Stimulated activated CD8-positive, alpha-beta memory T cell treated with anti-CD3 and anti-CD28 coated beads, Interleukin-12 subunit alpha, Interleukin-12 subunit beta, amount 100 ng/mL, for 24 hours (primary cell): ENCODE measurements around the gene PCSK5.
"Not testable (repeated sequence)": the region's sequence is repeated elsewhere in the genome, so short reads cannot be mapped to it uniquely, and the experiment has no call there.

Experiments
- DNase-seq: peaks from one replicate; pipeline ENCODE4 v3.0.0-alpha.2; 2020; ENCODE audit errors: extremely low read depth

The PCSK5 gene

GRCh38 chr9:76310991-76311390 lies 420.5 kb downstream of the PCSK5 start:
- DNase-seq = no peak

GRCh38 chr9:76311537-76311936 lies 421.1 kb downstream of the PCSK5 start:
- DNase-seq = no peak

- no peak for DNase-seq
Observed at GRCh38 chr9:76313771-76314170, 423.3 kb downstream of the PCSK5 start.

GRCh38 chr9:76314321-76314720 lies 423.8 kb downstream of the PCSK5 start:
- no peak for DNase-seq

GRCh38 chr9:76316069-76316468 lies 425.6 kb downstream of the PCSK5 start:
- no peak for DNase-seq

GRCh38 chr9:76319466-76319865 lies 429.0 kb downstream of the PCSK5 start:
- DNase-seq = not testable (repeated sequence)

GRCh38 chr9:76321195-76321828 lies 430.8 kb downstream of the PCSK5 start:
- DNase-seq = no peak

- no peak for DNase-seq
Observed at GRCh38 chr9:76322810-76323209, 432.3 kb downstream of the PCSK5 start.

- DNase-seq = no peak
Observed at GRCh38 chr9:76323490-76323889, 433.0 kb downstream of the PCSK5 start.

GRCh38 chr9:76324030-76324429 lies 433.6 kb downstream of the PCSK5 start:
- not testable (repeated sequence) for DNase-seq

GRCh38 chr9:76330034-76330433 lies 439.6 kb downstream of the PCSK5 start:
- no peak for DNase-seq

GRCh38 chr9:76333388-76333787 lies 442.9 kb downstream of the PCSK5 start:
- no peak for DNase-seq

- no peak for DNase-seq
Observed at GRCh38 chr9:76333964-76334363, 443.5 kb downstream of the PCSK5 start.

GRCh38 chr9:76336027-76336426 lies 445.6 kb downstream of the PCSK5 start:
- DNase-seq = no peak

- no peak for DNase-seq
Observed at GRCh38 chr9:76338418-76338817, 447.9 kb downstream of the PCSK5 start.

- no peak for DNase-seq
Observed at GRCh38 chr9:76341616-76342015, 451.1 kb downstream of the PCSK5 start.

GRCh38 chr9:76342201-76342600 lies 451.7 kb downstream of the PCSK5 start:
- no peak for DNase-seq

- no peak for DNase-seq
Observed at GRCh38 chr9:76342858-76343257, 452.4 kb downstream of the PCSK5 start.

GRCh38 chr9:76349865-76350264 lies 459.4 kb downstream of the PCSK5 start:
- DNase-seq = no peak

GRCh38 chr9:76351006-76351405 lies 460.5 kb downstream of the PCSK5 start:
- DNase-seq = no peak

- no peak for DNase-seq
Observed at GRCh38 chr9:76352026-76352620, 461.6 kb downstream of the PCSK5 start.

- no peak for DNase-seq
Observed at GRCh38 chr9:76353280-76353679, 462.8 kb downstream of the PCSK5 start.

GRCh38 chr9:76354221-76354620 lies 463.7 kb downstream of the PCSK5 start:
- no peak for DNase-seq

- DNase-seq = no peak
Observed at GRCh38 chr9:76355886-76356285, 465.4 kb downstream of the PCSK5 start.
